ENCODE results near the gene HDAC4. TPM values are rescaled to one million over a fixed set of nuclear protein-coding genes. Genes with fewer than 3 reads are reported as not detected.

Gene HDAC4
- 10 to 100 TPM; 24.8 to 82.9 (median 41.3) TPM for total RNA-seq

DNA sequence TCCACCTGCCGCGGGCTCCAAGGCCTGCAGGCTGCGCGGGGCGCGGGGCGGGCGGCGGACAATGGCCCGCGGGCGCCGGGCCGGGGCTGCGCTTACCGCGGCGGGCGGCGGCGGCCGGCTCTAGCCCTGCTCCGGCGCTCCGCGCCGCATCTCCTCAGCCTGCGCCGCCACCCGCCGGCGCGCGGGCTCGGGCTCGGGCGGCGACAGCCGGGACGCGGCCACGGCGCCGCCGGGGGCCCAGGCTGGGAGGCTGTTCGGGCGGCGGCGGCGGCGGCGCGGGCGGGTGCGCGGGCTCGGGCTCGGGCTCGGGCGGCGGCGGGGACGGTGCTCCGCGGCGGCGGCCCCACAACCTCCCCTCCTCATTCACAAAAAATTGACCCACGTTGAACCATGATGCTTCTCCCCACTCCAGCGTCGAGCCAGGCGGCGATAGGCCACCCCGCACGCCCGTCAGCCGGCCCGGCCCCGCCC, at the start of gene HDAC4:
Gene HDAC4 (minus strand): TSS at position 425 of the 471 bp plus-strand sequence. CDS start 48,321 bp downstream, outside the sequence.
- TF ChIP-seq CTCF (IDR thresholded peaks at IDR 0.05; ENCODE audit: low read depth): no peak

DNA sequence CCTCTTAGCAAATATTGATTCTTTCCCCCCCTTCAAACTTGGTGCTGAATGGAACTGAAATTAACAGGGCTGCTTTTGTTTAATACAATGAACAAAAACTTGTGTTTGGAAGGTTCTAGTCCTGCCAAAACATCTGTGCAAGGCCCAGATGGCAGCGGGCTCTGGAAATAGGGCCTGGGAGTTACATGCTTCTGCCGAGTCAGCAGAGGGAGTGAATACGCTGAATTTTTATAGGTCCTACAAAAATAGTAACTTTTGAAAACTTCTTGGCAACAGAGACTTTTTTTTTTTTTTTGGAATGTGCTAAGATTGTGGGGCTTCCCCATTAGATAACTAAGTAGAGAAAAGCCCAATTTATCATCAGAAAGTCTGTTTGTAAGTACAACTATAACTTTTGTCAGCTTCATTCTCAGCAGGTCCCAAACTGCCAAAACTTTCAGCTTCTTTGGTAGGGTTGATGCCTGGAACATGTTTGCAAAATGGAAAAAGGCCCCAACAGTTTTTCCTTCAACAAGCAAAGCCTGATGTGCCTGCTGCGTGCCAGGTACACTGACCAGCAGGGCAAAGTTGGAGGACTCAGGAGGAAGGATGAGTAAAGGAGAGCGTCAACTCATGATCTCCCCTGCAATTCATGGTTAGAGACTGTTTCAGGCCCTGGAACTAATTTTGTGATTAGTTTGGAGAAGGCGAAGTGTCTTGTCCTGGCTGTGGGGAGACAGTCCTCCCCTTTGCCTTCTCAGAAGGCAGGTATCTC, 45.1 kb upstream of the HDAC4 start:
- TF ChIP-seq CTCF (IDR thresholded peaks at IDR 0.05; ENCODE audit: low read depth): no peak

- TF ChIP-seq CTCF (IDR thresholded peaks at IDR 0.05; ENCODE audit: low read depth): no peak
These were observed 44.1 kb upstream of the HDAC4 start for GRCh38 chr2:239444626-239445577.

DNA sequence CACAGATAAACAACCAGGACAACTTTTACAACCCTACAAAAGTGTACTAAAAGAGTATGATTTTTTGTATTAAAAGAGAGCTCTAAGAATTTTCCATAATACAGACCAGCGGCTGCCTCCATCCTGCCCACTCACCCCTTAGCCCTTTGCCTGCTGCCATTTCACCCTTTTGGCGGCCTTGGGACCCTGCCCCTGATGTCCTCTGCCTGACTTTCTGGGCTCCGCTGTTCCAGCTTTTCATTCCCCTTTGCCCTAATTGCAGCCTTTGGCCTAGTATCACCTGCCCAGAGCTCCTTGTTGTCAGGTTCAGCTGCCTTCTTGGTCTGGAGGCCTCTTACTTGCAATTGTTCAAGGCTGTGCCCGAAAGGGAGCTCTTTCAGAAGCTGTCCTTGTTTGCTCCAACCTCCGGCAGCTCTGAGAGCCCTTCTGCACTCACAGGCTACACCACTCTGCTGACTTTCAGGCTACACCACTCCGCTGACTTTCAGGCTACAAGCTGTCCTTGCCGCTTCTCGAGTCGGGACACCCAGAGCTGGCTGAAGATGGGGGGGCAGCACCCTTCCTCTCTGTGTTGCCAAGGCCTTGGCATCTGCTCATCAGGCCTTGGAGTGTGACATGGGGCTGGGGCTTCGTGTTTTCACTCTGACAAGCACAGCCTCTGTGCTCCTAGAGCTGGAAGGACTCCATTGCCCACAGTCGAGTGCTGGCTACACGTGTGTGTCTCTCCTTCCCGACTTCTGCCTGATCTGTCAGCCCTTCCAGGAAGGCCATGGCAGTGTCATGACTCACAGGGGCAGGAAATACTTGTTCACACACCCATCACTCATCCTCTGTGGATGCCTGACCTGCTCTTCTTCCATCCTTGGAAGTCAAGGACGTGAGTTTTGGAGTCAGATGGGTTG, 43.1 kb upstream of the HDAC4 start:
- no peak for TF ChIP-seq CTCF (IDR thresholded peaks at IDR 0.05; ENCODE audit: low read depth)

GRCh38 chr2:239443102-239443620, 42.3 kb upstream of the HDAC4 start:
- no peak for TF ChIP-seq CTCF (IDR thresholded peaks at IDR 0.05; ENCODE audit: low read depth)

- TF ChIP-seq CTCF (IDR thresholded peaks at IDR 0.05; ENCODE audit: low read depth): no peak
These were observed 41.4 kb upstream of the HDAC4 start for GRCh38 chr2:239442192-239442591.

All from subcutaneous adipose tissue (tissue), 4 donors.